Natural killer cell (primary cell): ENCODE results near the gene PCDHGA1. TPM values are rescaled to one million over a fixed set of nuclear protein-coding genes. Genes with fewer than 3 reads are reported as not detected.

Experiments
- ATAC-seq, 3 donors: fragments of 150-1000 bp in 2 of 3; fragments of 200-7000 bp in 1 of 3; cut with Tn5 transposase; 1 replicate in 1 of 3; 2 replicates in 2 of 3; pipeline ENCODE4 v1.10.0; 2021; ENCODE audit warnings: mild to moderate bottlenecking in 2 of 3, moderate library complexity in 2 of 3
- DNase-seq, 2 donors: peaks; one replicate each; pipeline versions ENCODE4 v3.0.0 to v3.0.0-alpha.2; 2013 to 2021; ENCODE audit warnings: mixed read lengths in 1 of 2
- H3K27ac ChIP-seq: one replicate; pipeline ENCODE4 v1.5.1; 2013; ENCODE audit warnings: mild to moderate bottlenecking, low read length
- H3K27me3 ChIP-seq: one replicate; pipeline ENCODE4 v1.6.1; 2013; ENCODE audit warnings: low read length; ENCODE audit not compliant: control insufficient read depth, insufficient read depth
- H3K36me3 ChIP-seq: one replicate; pipeline ENCODE4 v1.6.1; 2013; ENCODE audit warnings: low read length; ENCODE audit not compliant: control insufficient read depth, insufficient read depth
- H3K4me1 ChIP-seq: one replicate; pipeline ENCODE4 v1.6.1; 2013; ENCODE audit warnings: low read length; ENCODE audit not compliant: control insufficient read depth, insufficient read depth
- H3K4me3 ChIP-seq: one replicate; pipeline ENCODE4 v1.5.1; 2013; ENCODE audit warnings: low read length
- H3K9me3 ChIP-seq: one replicate; pipeline ENCODE4 v1.6.1; 2013; ENCODE audit warnings: low read length; ENCODE audit not compliant: control insufficient read depth, insufficient read depth
- H3K27ac Mint-ChIP-seq, 2 donors: one replicate each; pipeline ENCODE4 v1.8.0; 2022; ENCODE audit warnings: mild to moderate bottlenecking in 2 of 2, mixed read lengths in 2 of 2, moderate library complexity in 1 of 2
- H3K27me3 Mint-ChIP-seq, 2 donors: one replicate each; pipeline ENCODE4 v1.8.0; 2022; ENCODE audit warnings: low read depth in 2 of 2, mixed read lengths in 2 of 2
- H3K36me3 Mint-ChIP-seq: one replicate; pipeline ENCODE4 v1.8.0; 2022; ENCODE audit warnings: mixed read lengths
- H3K4me1 Mint-ChIP-seq, 2 donors: one replicate each; pipeline ENCODE4 v1.8.0; 2022; ENCODE audit warnings: mixed read lengths in 2 of 2
- H3K4me3 Mint-ChIP-seq: one replicate; pipeline ENCODE4 v1.8.0; 2022; ENCODE audit warnings: mild to moderate bottlenecking, moderate library complexity, mixed read lengths
- H3K9me3 Mint-ChIP-seq, 2 donors: one replicate each; pipeline ENCODE4 v1.8.0; 2022; ENCODE audit warnings: mixed read lengths in 2 of 2
- WGBS: methylation state at CpG from one replicate; pipeline ENCODE4 v1.1.7; 2013; ENCODE audit warnings: missing lambda C conversion rate; ENCODE audit not compliant: insufficient coverage; 5-methylcytosine and 5-hydroxymethylcytosine counted together
- intact Hi-C: fragments of 100-400 bp; cut with micrococcal nuclease; formaldehyde crosslinking; loops from one replicate; pipeline ENCODE4 v1.14.2; 2022
- total RNA-seq, 4 donors: library from RNA; stranded (reverse); fragments of 120-200 nt in 1 of 4; gene quantifications; one replicate each; pipeline versions ENCODE4 v1.2.3 to v1.2.4, GENCODE V29; 2013 to 2022
- TF ChIP-seq, protein P1 (sequence below): fragments of 200-600 bp; IDR thresholded peaks from one replicate; pipeline ENCODE4 v1.8.0; 2022; ENCODE audit warnings: antibody characterized with exemption

The PCDHGA1 gene
- total RNA-seq, 3 donors from 2014 or later (not counting 1 experiment from before 2014, with no cell fraction given) = not detected

DNA sequence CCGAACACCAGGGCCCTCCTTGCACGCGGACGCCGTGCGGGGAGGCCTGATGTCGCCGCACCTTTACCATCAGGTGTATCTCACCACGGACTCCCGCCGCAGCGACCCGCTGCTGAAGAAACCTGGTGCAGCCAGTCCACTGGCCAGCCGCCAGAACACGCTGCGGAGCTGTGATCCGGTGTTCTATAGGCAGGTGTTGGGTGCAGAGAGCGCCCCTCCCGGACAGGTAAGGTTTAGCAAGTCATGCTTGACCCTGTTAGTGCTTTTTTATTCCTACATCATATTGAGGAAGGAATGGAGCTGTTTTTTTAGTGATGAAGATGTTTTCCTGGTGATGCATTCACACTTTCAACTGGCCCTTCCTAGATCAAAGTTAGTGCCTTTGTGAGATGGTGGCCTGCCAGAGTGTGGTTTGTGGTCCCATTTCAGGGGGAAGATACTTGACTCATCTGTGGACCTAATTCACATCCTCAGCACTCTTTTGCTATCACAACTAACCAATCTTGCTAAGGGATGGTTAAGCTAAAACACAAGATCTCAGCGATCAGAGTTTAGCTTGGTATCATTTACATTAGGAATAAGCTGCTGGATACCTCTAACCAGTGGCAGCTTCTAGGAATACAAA is 148.1 kb downstream of the PCDHGA1 start:
- intact Hi-C loops = no loop called here
- TF ChIP-seq, protein P1, sequence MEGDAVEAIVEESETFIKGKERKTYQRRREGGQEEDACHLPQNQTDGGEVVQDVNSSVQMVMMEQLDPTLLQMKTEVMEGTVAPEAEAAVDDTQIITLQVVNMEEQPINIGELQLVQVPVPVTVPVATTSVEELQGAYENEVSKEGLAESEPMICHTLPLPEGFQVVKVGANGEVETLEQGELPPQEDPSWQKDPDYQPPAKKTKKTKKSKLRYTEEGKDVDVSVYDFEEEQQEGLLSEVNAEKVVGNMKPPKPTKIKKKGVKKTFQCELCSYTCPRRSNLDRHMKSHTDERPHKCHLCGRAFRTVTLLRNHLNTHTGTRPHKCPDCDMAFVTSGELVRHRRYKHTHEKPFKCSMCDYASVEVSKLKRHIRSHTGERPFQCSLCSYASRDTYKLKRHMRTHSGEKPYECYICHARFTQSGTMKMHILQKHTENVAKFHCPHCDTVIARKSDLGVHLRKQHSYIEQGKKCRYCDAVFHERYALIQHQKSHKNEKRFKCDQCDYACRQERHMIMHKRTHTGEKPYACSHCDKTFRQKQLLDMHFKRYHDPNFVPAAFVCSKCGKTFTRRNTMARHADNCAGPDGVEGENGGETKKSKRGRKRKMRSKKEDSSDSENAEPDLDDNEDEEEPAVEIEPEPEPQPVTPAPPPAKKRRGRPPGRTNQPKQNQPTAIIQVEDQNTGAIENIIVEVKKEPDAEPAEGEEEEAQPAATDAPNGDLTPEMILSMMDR = no peak
- Mint-ChIP-seq H3K4me1 (peaks cover 19 to 22% of the 10 kb centered on the region in 2 donors), H3K27me3 (peaks cover 63 to 68% of the 10 kb centered on the region in 2 donors), H3K36me3 (no peaks in the 10 kb centered on the region), H3K9me3 (no peaks in the 10 kb centered on the region), H3K27ac (no peak overlapping the region), H3K4me3 (no peak overlapping the region)
- DNase-seq (no peak), ATAC-seq (no peak)
- no peaks in the 10 kb centered on the region for H3K36me3 ChIP-seq
- 45% methylated on average over 20 of the region's 20 CpGs for WGBS
- no peaks in the 10 kb centered on the region for H3K9me3 ChIP-seq
- H3K27ac ChIP-seq = no peak overlapping the region
- peaks cover 28% of the 10 kb centered on the region for H3K27me3 ChIP-seq
- H3K4me1 ChIP-seq = peaks cover 17% of the 10 kb centered on the region
- H3K4me3 ChIP-seq = no peak overlapping the region

DNA sequence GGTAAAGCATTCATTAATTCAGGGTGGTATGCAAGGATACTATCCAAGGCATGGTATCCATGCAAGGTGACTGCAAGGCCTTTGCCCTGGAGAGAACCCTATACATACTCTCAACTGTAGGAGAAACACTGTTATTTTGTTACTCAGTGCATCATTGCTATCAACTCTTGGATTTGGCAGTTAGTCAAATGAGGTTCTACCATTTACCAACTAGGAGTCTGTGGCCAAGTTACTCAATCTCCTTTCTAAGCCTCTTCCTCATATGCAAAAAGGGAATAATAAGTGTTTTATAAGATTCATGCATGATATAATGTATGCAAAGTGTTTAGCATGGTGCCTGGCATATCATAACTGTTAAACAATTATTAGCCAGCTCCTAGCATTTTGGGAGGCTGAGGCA is 149.5 kb downstream of the PCDHGA1 start:
- no peak overlapping the region for H3K27ac ChIP-seq
- Mint-ChIP-seq H3K27ac (no peak overlapping the region), H3K9me3 (no peaks in the 10 kb centered on the region), H3K36me3 (no peaks in the 10 kb centered on the region), H3K4me3 (no peak overlapping the region), H3K27me3 (peaks cover 64 to 66% of the 10 kb centered on the region in 2 donors), H3K4me1 (peaks cover 22 to 24% of the 10 kb centered on the region in 2 donors)
- no peak for DNase-seq
- peaks cover 21% of the 10 kb centered on the region for H3K4me1 ChIP-seq
- no peaks in the 10 kb centered on the region for H3K36me3 ChIP-seq
- H3K4me3 ChIP-seq = no peak overlapping the region
- ATAC-seq = no peak
- TF ChIP-seq, protein P1 = no peak
- peaks cover 30% of the 10 kb centered on the region for H3K27me3 ChIP-seq
- H3K9me3 ChIP-seq = no peaks in the 10 kb centered on the region
- intact Hi-C loops = no loop called here

DNA sequence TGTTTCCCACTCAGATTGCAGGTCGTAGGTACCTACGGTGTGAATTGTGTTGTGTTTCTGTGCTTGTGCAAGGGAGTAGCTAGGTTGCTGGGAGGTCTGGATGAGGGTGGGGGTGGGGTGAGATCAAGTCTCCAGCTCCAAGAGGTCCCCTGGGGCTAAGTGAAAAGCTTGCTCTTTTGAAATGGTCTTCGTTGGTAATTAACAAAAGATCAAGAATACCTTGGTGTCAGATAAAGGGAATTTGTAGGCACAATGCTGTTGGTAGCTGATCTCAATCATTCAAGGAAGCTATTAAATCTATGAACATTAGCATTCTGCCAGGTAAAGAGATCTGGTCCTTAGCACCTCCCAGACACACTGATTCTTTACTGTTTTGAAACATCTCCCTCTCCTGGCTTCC is 153.6 kb downstream of the PCDHGA1 start:
- Histone ChIP-seq H3K4me3 (no peak overlapping the region), H3K27ac (no peak overlapping the region), H3K36me3 (no peaks in the 10 kb centered on the region), H3K9me3 (no peaks in the 10 kb centered on the region), H3K27me3 (peaks cover 18% of the 10 kb centered on the region), H3K4me1 (peaks cover 10% of the 10 kb centered on the region)
- H3K4me1 Mint-ChIP-seq = peaks cover 0 to 6% of the 10 kb centered on the region in 2 donors
- no peak for DNase-seq
- no peaks in the 10 kb centered on the region for H3K9me3 Mint-ChIP-seq
- intact Hi-C loops = no loop called here
- no peak overlapping the region for H3K27ac Mint-ChIP-seq
- TF ChIP-seq, protein P1 = no peak
- no peaks in the 10 kb centered on the region for H3K36me3 Mint-ChIP-seq
- ATAC-seq = no peak
- 48% methylated on average over 3 of the region's 3 CpGs for WGBS
- H3K4me3 Mint-ChIP-seq = no peak overlapping the region
- peaks cover 45 to 60% of the 10 kb centered on the region in 2 donors for H3K27me3 Mint-ChIP-seq

DNA sequence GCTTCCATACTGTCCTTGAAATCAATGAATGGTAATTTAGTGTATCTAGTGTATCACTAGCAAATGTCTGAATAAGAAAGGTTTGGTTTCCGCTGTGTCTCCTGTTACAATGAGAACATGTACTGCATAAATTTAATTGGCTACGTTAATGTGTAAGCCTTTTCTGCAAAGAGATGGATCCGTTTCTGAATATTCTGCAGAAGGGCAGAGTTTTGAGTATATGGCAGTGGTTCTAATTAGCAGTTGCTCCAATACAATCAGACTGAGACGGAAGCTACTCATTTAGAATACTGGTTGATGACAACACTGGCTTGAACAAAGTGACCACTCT is 154.0 kb downstream of the PCDHGA1 start:
- intact Hi-C loops = no loop called here
- no peaks in the 10 kb centered on the region for H3K36me3 Mint-ChIP-seq

More for the DNA sequence above, 154.0 kb downstream of the PCDHGA1 start:
- Mint-ChIP-seq H3K27ac (no peak overlapping the region), H3K4me3 (no peak overlapping the region), H3K4me1 (peaks cover 0 to 6% of the 10 kb centered on the region in 2 donors), H3K9me3 (no peaks in the 10 kb centered on the region), H3K27me3 (peaks cover 45 to 63% of the 10 kb centered on the region in 2 donors)
- Histone ChIP-seq H3K27me3 (peaks cover 18% of the 10 kb centered on the region), H3K4me3 (no peak overlapping the region), H3K9me3 (no peaks in the 10 kb centered on the region), H3K4me1 (peaks cover 10% of the 10 kb centered on the region), H3K36me3 (no peaks in the 10 kb centered on the region), H3K27ac (no peak overlapping the region)
- WGBS = 15% methylated on average over 4 of the region's 4 CpGs
- TF ChIP-seq, protein P1 = no peak
- DNase-seq = no peak
- ATAC-seq = no peak
